Skin of body (tissue), 2 donors: ENCODE measurements around the gene CADM4. TPM values are rescaled to one million over a fixed set of nuclear protein-coding genes. Genes with fewer than 3 reads are reported as not detected.
A peak's percentile ranks its signal among the peaks of the same experiment; 100 is the strongest.
"Not testable (repeated sequence)": the region's sequence is repeated elsewhere in the genome, so short reads cannot be mapped to it uniquely, and the experiment has no call there.

ENCODE experiments used
- DNase-seq: peaks from one replicate; lab custom pipeline; 2025; lab: John Stamatoyannopoulos, UW
- total RNA-seq: library from RNA; depleted of rRNA; stranded (reverse); fragments of >200 nt; gene quantifications from one replicate; pipeline ENCODE4 v1.2.3, GENCODE V29; 2014

CADM4 gene
- total RNA-seq, result 10.4 TPM

GRCh38 chr19:43639519-43640423 lies at the start of gene CADM4:
CADM4 (minus strand) TSS chr19:43639850; CDS start chr19:43639790, 60 bp downstream.
- DNase-seq, result no peak

- no peak for DNase-seq
Observed at GRCh38 chr19:43688059-43688701, 48.5 kb upstream of the CADM4 start.

- no peak for DNase-seq
Observed at GRCh38 chr19:43687660-43687997, 48.0 kb upstream of the CADM4 start.

- DNase-seq, result no peak
Observed at GRCh38 chr19:43684326-43684725, 44.7 kb upstream of the CADM4 start.

- DNase-seq, result no peak
Observed at GRCh38 chr19:43683905-43684304, 44.3 kb upstream of the CADM4 start.

- no peak for DNase-seq
Observed at GRCh38 chr19:43682824-43683661, 43.4 kb upstream of the CADM4 start.

GRCh38 chr19:43682269-43682668 lies 42.6 kb upstream of the CADM4 start:
- DNase-seq, result not testable (repeated sequence)

- DNase-seq, result no peak
Observed at GRCh38 chr19:43681821-43682220, 42.2 kb upstream of the CADM4 start.

- no peak for DNase-seq
Observed at GRCh38 chr19:43678512-43679261, 39.0 kb upstream of the CADM4 start.

GRCh38 chr19:43675906-43676305 lies 36.3 kb upstream of the CADM4 start:
- DNase-seq, result no peak

- no peak for DNase-seq
Observed at GRCh38 chr19:43675269-43675879, 35.7 kb upstream of the CADM4 start.

GRCh38 chr19:43674596-43674995 lies 34.9 kb upstream of the CADM4 start:
- no peak for DNase-seq

GRCh38 chr19:43674183-43674582 lies 34.5 kb upstream of the CADM4 start:
- no peak for DNase-seq

GRCh38 chr19:43673637-43674036 lies 34.0 kb upstream of the CADM4 start:
- DNase-seq, result no peak

GRCh38 chr19:43672061-43672679 lies 32.5 kb upstream of the CADM4 start:
- no peak for DNase-seq

GRCh38 chr19:43668406-43669109 lies 28.9 kb upstream of the CADM4 start:
- DNase-seq, result peak; percentile 99

- no peak for DNase-seq
Observed at GRCh38 chr19:43667876-43668405, 28.3 kb upstream of the CADM4 start.

GRCh38 chr19:43667126-43667875 lies 27.7 kb upstream of the CADM4 start:
- DNase-seq, result no peak

- no peak for DNase-seq
Observed at GRCh38 chr19:43664018-43664417, 24.4 kb upstream of the CADM4 start.
